Tibial nerve (tissue), 4 donors: ENCODE results near the gene SLC9A9. TPM values are rescaled to one million over a fixed set of nuclear protein-coding genes. Genes with fewer than 3 reads are reported as not detected.

Source experiments
- DNase-seq, 2 donors: peaks; one replicate each; pipeline ENCODE4 v3.0.0-alpha.2; 2019; ENCODE audit warnings: low spot score in 2 of 2
- H3K27ac ChIP-seq, 4 donors: fragments of 200-600 bp; sonication (generic) in 3 of 4; one replicate each; pipeline ENCODE4 v1.5.1; 2017 to 2019; ENCODE audit warnings: mild to moderate bottlenecking in 1 of 4
- H3K27me3 ChIP-seq, 2 donors: fragments of 200-600 bp; sonication (generic) in 1 of 2; one replicate each; pipeline versions ENCODE4 v1.5.1 to v1.6.0; 2017 to 2019
- H3K36me3 ChIP-seq, 3 donors: fragments of 200-600 bp; sonication (generic); one replicate each; pipeline ENCODE4 v1.5.1; 2018 to 2019
- H3K4me1 ChIP-seq, 4 donors: fragments of 200-600 bp; sonication (generic) in 3 of 4; one replicate each; pipeline ENCODE4 v1.5.1; 2017 to 2019
- H3K4me3 ChIP-seq, 4 donors: fragments of 200-600 bp; sonication (generic) in 3 of 4; one replicate each; pipeline ENCODE4 v1.5.1; 2017 to 2019; ENCODE audit warnings: mild to moderate bottlenecking in 1 of 4, moderate library complexity in 1 of 4
- H3K9me3 ChIP-seq, 4 donors: fragments of 200-600 bp; sonication (generic) in 3 of 4; one replicate each; pipeline ENCODE4 v1.5.1; 2017 to 2019
- EP300 ChIP-seq, 2 donors: sonication (generic); formaldehyde crosslinking; IDR thresholded peaks; one replicate each; pipeline ENCODE4 v1.6.1; 2017; ENCODE audit warnings: antibody characterized with exemption in 2 of 2, mild to moderate bottlenecking in 1 of 2
- POLR2A ChIP-seq, 2 donors: fragments of 450-650 bp; IDR thresholded peaks; one replicate each; pipeline ENCODE4 v1.6.1; 2017; ENCODE audit warnings: antibody characterized with exemption in 2 of 2, mild to moderate bottlenecking in 2 of 2, moderate library complexity in 2 of 2
- WGBS, 2 donors: methylation state at CpG; one replicate each; pipeline ENCODE4 v1.1.5; 2018; 5-methylcytosine and 5-hydroxymethylcytosine counted together
- total RNA-seq, 4 donors: library from RNA; depleted of rRNA; stranded (reverse); fragments of >200 nt; gene quantifications; one replicate each; pipeline ENCODE4 v1.1.0, GENCODE V29; 2016
- TF ChIP-seq, protein P1 (sequence below), 5 experiments: fragments of 200-600 bp in 3 of 5; fragments of 450-650 bp in 2 of 5; sonication (generic) in 3 of 5; IDR thresholded peaks; one replicate each; pipeline ENCODE4 v1.5.1; 2016 to 2019; ENCODE audit warnings: antibody characterized with exemption in 5 of 5, mild to moderate bottlenecking in 3 of 5, moderate library complexity in 2 of 5

The SLC9A9 gene
- total RNA-seq, 4 donors from 2014 or later = 7.6 to 11.1 (median 9.2) TPM

DNA sequence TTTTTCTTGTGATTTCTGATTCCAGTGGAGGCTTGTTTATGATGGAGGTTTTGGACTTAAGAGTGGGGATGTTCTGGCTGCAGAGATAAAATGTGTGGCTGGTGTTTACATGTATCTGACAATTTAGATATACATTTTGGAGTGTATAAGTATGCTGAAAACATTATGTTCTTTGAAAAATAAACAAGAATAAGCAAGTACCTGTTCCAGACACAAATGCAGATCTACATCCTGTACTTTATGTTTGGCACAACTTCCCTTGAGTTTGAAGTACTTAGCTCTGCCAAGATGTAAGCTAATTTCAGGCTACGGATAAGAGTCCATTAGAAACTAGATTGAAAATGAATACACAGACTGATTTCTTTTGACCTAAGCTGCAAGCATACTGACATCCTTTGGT lies 451.5 kb downstream of the SLC9A9 start:
- Histone ChIP-seq H3K36me3 (no peaks in the 10 kb centered on the region), H3K4me1 (no peaks in the 10 kb centered on the region), H3K27me3 (no peaks in the 10 kb centered on the region), H3K4me3 (no peak overlapping the region), H3K9me3 (peaks cover 0 to 4% (median 0%) of the 10 kb centered on the region in 4 donors), H3K27ac (no peak overlapping the region)
- DNase-seq = no peak
- TF ChIP-seq, protein P1, sequence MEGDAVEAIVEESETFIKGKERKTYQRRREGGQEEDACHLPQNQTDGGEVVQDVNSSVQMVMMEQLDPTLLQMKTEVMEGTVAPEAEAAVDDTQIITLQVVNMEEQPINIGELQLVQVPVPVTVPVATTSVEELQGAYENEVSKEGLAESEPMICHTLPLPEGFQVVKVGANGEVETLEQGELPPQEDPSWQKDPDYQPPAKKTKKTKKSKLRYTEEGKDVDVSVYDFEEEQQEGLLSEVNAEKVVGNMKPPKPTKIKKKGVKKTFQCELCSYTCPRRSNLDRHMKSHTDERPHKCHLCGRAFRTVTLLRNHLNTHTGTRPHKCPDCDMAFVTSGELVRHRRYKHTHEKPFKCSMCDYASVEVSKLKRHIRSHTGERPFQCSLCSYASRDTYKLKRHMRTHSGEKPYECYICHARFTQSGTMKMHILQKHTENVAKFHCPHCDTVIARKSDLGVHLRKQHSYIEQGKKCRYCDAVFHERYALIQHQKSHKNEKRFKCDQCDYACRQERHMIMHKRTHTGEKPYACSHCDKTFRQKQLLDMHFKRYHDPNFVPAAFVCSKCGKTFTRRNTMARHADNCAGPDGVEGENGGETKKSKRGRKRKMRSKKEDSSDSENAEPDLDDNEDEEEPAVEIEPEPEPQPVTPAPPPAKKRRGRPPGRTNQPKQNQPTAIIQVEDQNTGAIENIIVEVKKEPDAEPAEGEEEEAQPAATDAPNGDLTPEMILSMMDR (IDR thresholded peaks at IDR 0.05) = no peak
- no peak for TF ChIP-seq POLR2A (IDR thresholded peaks at IDR 0.05)
- TF ChIP-seq EP300 (IDR thresholded peaks at IDR 0.05) = no peak
- WGBS, 2 donors = 69 to 71% methylated on average over 1 of the region's 1 CpG

DNA sequence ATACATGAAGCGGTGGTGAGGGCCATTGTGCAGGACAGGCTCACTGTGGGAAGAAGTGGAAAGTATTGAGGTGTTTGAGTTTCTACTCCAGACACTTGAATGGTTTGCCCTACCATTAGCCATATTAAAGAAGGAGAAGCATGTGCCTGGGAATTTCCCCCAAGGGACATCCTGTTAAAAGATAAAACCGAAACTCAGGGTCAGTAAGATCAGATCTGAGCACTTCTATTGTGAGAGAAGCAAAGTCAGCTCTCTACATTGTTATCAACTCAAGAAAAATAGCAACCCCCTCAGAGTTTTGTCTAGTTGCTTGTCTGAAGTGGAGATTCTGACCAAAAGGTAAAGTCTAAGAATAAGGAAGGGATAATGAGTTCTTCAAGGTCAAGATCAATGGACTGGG lies 458.9 kb downstream of the SLC9A9 start:
- TF ChIP-seq POLR2A (IDR thresholded peaks at IDR 0.05) (no peak), EP300 (IDR thresholded peaks at IDR 0.05) (no peak)
- TF ChIP-seq, protein P1 (IDR thresholded peaks at IDR 0.05) = no peak
- Histone ChIP-seq H3K4me3 (no peak overlapping the region), H3K27ac (no peak overlapping the region), H3K36me3 (no peaks in the 10 kb centered on the region), H3K9me3 (peaks cover 0 to 6% (median 0%) of the 10 kb centered on the region in 4 donors), H3K4me1 (no peaks in the 10 kb centered on the region), H3K27me3 (no peaks in the 10 kb centered on the region)
- WGBS, 2 donors = 80 to 86% methylated on average over 2 of the region's 2 CpGs
- DNase-seq = no peak

DNA sequence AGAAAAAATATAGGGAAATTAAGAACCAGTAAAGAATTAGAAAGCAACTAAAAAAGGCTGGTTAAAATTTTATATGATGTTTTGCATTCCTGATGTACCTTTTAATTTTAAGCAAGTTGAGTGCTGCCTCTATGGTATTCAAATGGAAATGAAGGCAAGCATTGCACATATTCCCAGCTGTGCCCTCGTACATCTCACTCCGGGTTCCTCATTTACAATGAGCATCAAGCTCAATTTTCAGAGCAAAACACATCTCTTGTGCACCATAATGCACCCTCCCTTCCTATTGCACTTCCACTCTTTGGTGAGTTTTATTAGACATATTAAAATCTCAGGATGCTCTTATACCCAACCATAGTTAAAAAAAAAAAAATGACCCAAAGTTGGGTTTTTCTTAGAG lies 460.8 kb downstream of the SLC9A9 start:
- no peak for TF ChIP-seq POLR2A (IDR thresholded peaks at IDR 0.05)
- TF ChIP-seq, protein P1 (IDR thresholded peaks at IDR 0.05) = no peak
- TF ChIP-seq EP300 (IDR thresholded peaks at IDR 0.05) = no peak
- H3K27me3 ChIP-seq = no peaks in the 10 kb centered on the region
- H3K4me1 ChIP-seq = no peaks in the 10 kb centered on the region
- no peak overlapping the region for H3K27ac ChIP-seq
- no peaks in the 10 kb centered on the region for H3K36me3 ChIP-seq
- no peak for DNase-seq
- WGBS, 2 donors = 89 to 94% methylated on average over 2 of the region's 2 CpGs
- no peak overlapping the region for H3K4me3 ChIP-seq
- peaks cover 0 to 6% (median 0%) of the 10 kb centered on the region in 4 donors for H3K9me3 ChIP-seq

DNA sequence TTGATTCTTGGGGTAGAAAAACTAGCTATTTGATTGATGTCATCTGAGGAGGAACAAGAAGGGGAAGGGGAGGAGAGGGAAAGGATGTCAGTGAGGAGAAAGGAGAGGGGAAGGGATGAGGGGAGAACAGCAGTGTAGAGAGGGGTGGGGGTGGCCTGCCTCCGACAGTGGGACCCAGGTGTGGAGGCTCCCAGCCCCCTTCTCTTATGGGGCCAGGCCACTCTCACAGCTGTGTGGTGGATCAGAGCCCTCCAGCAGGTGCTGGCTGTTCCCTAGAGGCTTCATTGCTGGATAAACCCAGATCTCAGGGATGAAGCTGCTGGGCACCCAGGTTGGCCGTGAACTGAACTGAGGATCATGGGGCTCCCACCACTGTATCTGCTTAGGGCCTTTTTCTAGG lies 464.2 kb downstream of the SLC9A9 start:
- no peak for TF ChIP-seq POLR2A (IDR thresholded peaks at IDR 0.05)
- TF ChIP-seq EP300 (IDR thresholded peaks at IDR 0.05) = no peak
- TF ChIP-seq, protein P1 (IDR thresholded peaks at IDR 0.05) = no peak
- H3K27me3 ChIP-seq = no peaks in the 10 kb centered on the region
- WGBS, 2 donors = 93 to 98% methylated on average over 2 of the region's 2 CpGs

DNA sequence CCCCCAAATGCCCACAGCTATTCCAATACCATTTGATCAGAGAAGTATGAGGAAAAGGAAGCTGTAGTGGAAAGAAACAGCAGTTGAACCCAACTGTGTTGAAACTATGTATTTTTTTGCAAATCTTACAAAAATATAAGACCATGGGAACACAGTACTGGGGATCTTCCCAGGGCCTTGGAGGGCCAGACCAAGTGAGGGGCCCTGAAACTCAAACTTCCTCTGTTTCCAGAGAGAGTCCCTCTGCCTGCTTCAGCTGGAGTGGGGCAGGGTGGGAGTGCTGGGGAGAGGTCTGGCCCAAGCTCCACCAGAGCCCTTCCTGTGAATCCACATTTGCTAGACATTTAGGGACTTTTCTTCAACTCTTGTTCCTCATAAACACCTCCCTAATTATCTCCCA lies 464.8 kb downstream of the SLC9A9 start:
- no peaks in the 10 kb centered on the region for H3K9me3 ChIP-seq
- no peak for TF ChIP-seq POLR2A (IDR thresholded peaks at IDR 0.05)
- TF ChIP-seq EP300 (IDR thresholded peaks at IDR 0.05) = no peak
- TF ChIP-seq, protein P1 (IDR thresholded peaks at IDR 0.05) = no peak
- no peak overlapping the region for H3K27ac ChIP-seq
- H3K36me3 ChIP-seq = no peaks in the 10 kb centered on the region
- no peaks in the 10 kb centered on the region for H3K4me1 ChIP-seq
- no peaks in the 10 kb centered on the region for H3K27me3 ChIP-seq
- DNase-seq = no peak
- H3K4me3 ChIP-seq = no peak overlapping the region

More for the DNA sequence above, 464.2 kb downstream of the SLC9A9 start:
- H3K27ac ChIP-seq = no peak overlapping the region
- H3K9me3 ChIP-seq = no peaks in the 10 kb centered on the region
- DNase-seq = no peak
- no peaks in the 10 kb centered on the region for H3K4me1 ChIP-seq
- no peak overlapping the region for H3K4me3 ChIP-seq
- no peaks in the 10 kb centered on the region for H3K36me3 ChIP-seq
